Karpas-422 (cell line): ENCODE measurements around the gene BAX. TPM values are rescaled to one million over a fixed set of nuclear protein-coding genes. Genes with fewer than 3 reads are reported as not detected.
A peak's percentile ranks its signal among the peaks of the same experiment; 100 is the strongest.

Experiments
- DNase-seq: peaks from one replicate; pipeline ENCODE4 v3.0.0-alpha.2; 2015
- H2AFZ ChIP-seq: fragments of 200-600 bp; sonication (generic); 2 replicates; pipeline ENCODE4 v1.6.1; 2014; ENCODE audit warnings: antibody characterized with exemption, low read length, mixed read lengths
- H3K27ac ChIP-seq: fragments of 200-600 bp; sonication (generic); 2 replicates; pipeline ENCODE4 v1.5.1; 2014; ENCODE audit warnings: mild to moderate bottlenecking, low read length, moderate library complexity
- H3K27me3 ChIP-seq: fragments of 200-600 bp; sonication (generic); 2 replicates; pipeline ENCODE4 v1.6.1; 2014; ENCODE audit warnings: low read length, mixed read lengths
- H3K36me3 ChIP-seq: fragments of 200-600 bp; sonication (generic); 2 replicates; pipeline ENCODE4 v1.6.1; 2014; ENCODE audit warnings: low read length, mixed read lengths; ENCODE audit not compliant: insufficient read depth
- H3K4me1 ChIP-seq: fragments of 200-600 bp; sonication (generic); 2 replicates; pipeline ENCODE4 v1.6.1; 2014; ENCODE audit warnings: mild to moderate bottlenecking, low read length, mixed read lengths
- H3K4me2 ChIP-seq: fragments of 200-600 bp; sonication (generic); 2 replicates; pipeline ENCODE4 v1.6.1; 2014; ENCODE audit warnings: low read length, low read depth, mild to moderate bottlenecking; ENCODE audit not compliant: poor library complexity, severe bottlenecking
- H3K4me3 ChIP-seq: fragments of 200-600 bp; sonication (generic); 2 replicates; pipeline ENCODE4 v1.5.1; 2014; ENCODE audit warnings: mild to moderate bottlenecking, antibody characterized with exemption, low read length, mixed read lengths
- H3K79me2 ChIP-seq: fragments of 200-600 bp; sonication (generic); 2 replicates; pipeline ENCODE4 v1.6.1; 2014; ENCODE audit warnings: mild to moderate bottlenecking, low read length, mixed read lengths
- H3K9ac ChIP-seq: fragments of 200-600 bp; sonication (generic); 2 replicates; pipeline ENCODE4 v1.6.0; 2014; ENCODE audit warnings: low read length
- H3K9me2 ChIP-seq: fragments of 200-600 bp; sonication (generic), shearing (Covaris generic); replicated peaks from 2 replicates; pipeline ENCODE4 v1.6.0; 2014; ENCODE audit warnings: mild to moderate bottlenecking, low read length, moderate library complexity; ENCODE audit not compliant: insufficient read depth
- H3K9me3 ChIP-seq: fragments of 300-700, 200-600 bp; sonication (generic); 2 replicates; pipeline ENCODE4 v1.6.1; 2014; ENCODE audit warnings: low read length, mixed read lengths
- H4K20me1 ChIP-seq: fragments of 200-600 bp; sonication (generic); 2 replicates; pipeline ENCODE4 v1.6.1; 2014; ENCODE audit warnings: mild to moderate bottlenecking, antibody characterized with exemption, low read length, low read depth; ENCODE audit not compliant: insufficient read depth
- total RNA-seq: library from RNA; depleted of rRNA; stranded (reverse); fragments of >200 nt; shearing (Covaris generic); gene quantifications from 2 replicates; pipeline ENCODE4 v1.2.3, GENCODE V29; 2014; ENCODE audit warnings: low replicate concordance

The BAX gene
- total RNA-seq, 1 experiment from 2014 or later: 93.8 TPM

DNA sequence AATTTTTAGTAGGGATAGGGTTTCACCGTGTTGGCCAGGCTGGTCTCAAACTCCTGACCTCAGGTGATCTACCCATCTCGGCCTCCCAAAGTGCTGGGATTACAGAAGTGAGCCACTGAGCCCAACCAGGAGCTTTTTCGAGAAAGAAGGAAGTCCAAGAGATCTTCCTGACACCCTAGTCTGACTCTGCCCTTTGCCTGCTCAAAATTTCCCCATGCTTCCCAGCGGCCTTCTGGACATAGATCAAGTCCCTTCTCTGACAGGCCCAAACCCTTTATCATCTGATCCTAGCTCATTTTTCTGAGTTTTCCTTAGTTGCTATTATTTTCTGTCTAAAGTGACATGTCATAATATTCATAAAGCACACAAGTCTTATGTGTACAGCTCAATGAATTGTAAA is 1.5 kb upstream of the BAX start:
- H3K27ac ChIP-seq: no peak overlapping the region
- peak; percentile 36 for DNase-seq
- H4K20me1 ChIP-seq: no peaks in the 10 kb centered on the region; the same call in 1 of the 2 replicates

GRCh38 chr19:48953990-48954594 is 583 bp upstream of the BAX start:
- Histone ChIP-seq H4K20me1 (no peaks in the 10 kb centered on the region; the same call in 1 of the 2 replicates), H3K36me3 (peaks cover 10% of the 10 kb centered on the region; the same call in 1 of the 2 replicates), H2AFZ (peak overlapping the region; percentile 62), H3K4me3 (peak overlapping the region; percentile 90), H3K27me3 (no peaks in the 10 kb centered on the region), H3K9me2 (no peaks in the 10 kb centered on the region), H3K27ac (no peak overlapping the region), H3K4me2 (peak overlapping the region; percentile 93), H3K9me3 (no peaks in the 10 kb centered on the region), H3K4me1 (peaks cover 14% of the 10 kb centered on the region), H3K79me2 (peaks cover 20% of the 10 kb centered on the region), H3K9ac (peak overlapping the region; percentile 96)
- peak; percentile 42 for DNase-seq

More for the DNA sequence above, 1.5 kb upstream of the BAX start:
- Histone ChIP-seq H2AFZ (no peak overlapping the region), H3K9ac (no peak overlapping the region), H3K4me3 (no peak overlapping the region), H3K79me2 (peaks cover 20% of the 10 kb centered on the region), H3K9me3 (no peaks in the 10 kb centered on the region), H3K9me2 (no peaks in the 10 kb centered on the region), H3K36me3 (peaks cover 10% of the 10 kb centered on the region; the same call in 1 of the 2 replicates), H3K27me3 (no peaks in the 10 kb centered on the region), H3K4me1 (peaks cover 14% of the 10 kb centered on the region), H3K4me2 (no peak overlapping the region)

GRCh38 chr19:48955308-48955958 is 758 bp downstream of the BAX start:
- Histone ChIP-seq H3K36me3 (peaks cover 10% of the 10 kb centered on the region; the same call in 1 of the 2 replicates), H3K27ac (peak overlapping the region; percentile 62), H3K4me1 (peaks cover 14% of the 10 kb centered on the region), H3K9me2 (no peaks in the 10 kb centered on the region), H4K20me1 (no peaks in the 10 kb centered on the region; the same call in 1 of the 2 replicates), H3K27me3 (no peaks in the 10 kb centered on the region), H3K4me2 (peak overlapping the region; percentile 93), H3K9me3 (no peaks in the 10 kb centered on the region), H3K4me3 (peak overlapping the region; percentile 90), H2AFZ (no peak overlapping the region), H3K9ac (peak overlapping the region; percentile 96), H3K79me2 (peaks cover 20% of the 10 kb centered on the region)
- peak; percentile 38 for DNase-seq

DNA sequence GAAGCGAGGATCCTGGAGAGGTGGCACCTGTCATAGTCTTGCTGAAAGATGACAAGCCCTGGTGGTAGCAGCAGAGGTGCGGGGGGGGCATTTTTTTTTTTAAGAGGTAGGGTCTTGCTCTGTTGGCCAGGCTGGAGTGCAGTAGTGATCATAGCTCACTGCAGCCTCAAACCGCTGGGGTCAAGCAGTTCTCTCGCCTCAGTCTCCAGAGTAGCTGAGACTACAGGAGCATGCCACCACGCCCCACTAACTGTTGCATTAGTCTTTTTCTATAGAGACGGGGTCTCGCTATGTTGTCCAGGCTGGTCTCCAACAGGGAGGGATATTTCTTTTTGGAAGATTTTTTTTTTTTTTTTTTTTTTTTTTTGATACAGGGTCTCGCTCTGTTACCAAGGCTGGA is 3.3 kb downstream of the BAX start:
- H2AFZ ChIP-seq: no peak overlapping the region
- no peaks in the 10 kb centered on the region for H3K27me3 ChIP-seq
- peaks cover 20% of the 10 kb centered on the region for H3K79me2 ChIP-seq
- H3K27ac ChIP-seq: no peak overlapping the region
- no peak overlapping the region for H3K4me2 ChIP-seq
- no peak overlapping the region for H3K9ac ChIP-seq
- no peaks in the 10 kb centered on the region for H3K9me3 ChIP-seq
- no peaks in the 10 kb centered on the region; the same call in 1 of the 2 replicates for H4K20me1 ChIP-seq
- no peaks in the 10 kb centered on the region for H3K9me2 ChIP-seq
- no peak overlapping the region for H3K4me3 ChIP-seq
- H3K36me3 ChIP-seq: peaks cover 10% of the 10 kb centered on the region; the same call in 1 of the 2 replicates
- DNase-seq: no peak
- H3K4me1 ChIP-seq: peaks cover 29% of the 10 kb centered on the region

DNA sequence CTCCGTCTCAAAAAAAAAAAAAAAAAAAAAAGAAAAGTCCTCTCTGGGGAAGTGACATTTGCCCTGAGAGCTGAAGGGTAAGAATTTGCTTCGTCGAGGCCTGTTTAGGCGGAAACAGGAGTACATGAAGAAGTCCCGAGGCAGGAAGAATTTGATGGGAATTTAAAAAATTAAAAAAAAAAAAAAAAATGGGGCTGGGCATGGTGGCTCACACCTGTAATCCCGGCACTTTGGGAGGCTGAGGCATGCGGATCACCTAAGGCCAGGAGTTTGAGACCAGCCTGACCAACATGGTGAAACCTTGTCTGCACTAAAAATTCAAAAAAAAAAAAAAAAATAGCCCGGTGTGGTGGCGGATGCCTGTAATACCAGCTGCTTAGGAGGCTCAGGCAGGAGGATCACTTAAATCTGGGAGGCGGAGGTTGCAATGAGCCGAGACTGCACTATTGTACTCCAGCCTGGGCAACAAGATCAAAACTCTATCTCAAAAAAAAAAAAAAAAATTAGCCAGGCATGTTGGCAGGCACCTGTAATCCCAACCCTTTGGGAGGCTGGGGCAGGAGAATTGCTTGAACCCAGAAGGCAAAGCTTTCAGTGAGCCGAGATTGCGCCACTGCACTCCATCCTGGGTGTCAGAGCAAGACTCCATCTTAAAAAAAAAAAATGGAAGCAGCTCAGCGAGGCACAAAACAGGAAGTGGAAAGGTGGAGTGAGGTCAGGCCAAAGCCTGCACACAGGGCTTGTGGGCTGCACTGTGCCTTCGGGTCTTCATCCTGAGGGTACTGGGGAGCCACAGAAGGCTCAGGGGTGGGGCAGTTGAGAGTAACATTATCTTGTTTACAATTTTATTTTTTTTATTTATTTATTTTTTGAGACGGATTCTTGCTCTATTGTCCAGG is 4.9 kb downstream of the BAX start:
- H3K79me2 ChIP-seq: peaks cover 20% of the 10 kb centered on the region

DNA sequence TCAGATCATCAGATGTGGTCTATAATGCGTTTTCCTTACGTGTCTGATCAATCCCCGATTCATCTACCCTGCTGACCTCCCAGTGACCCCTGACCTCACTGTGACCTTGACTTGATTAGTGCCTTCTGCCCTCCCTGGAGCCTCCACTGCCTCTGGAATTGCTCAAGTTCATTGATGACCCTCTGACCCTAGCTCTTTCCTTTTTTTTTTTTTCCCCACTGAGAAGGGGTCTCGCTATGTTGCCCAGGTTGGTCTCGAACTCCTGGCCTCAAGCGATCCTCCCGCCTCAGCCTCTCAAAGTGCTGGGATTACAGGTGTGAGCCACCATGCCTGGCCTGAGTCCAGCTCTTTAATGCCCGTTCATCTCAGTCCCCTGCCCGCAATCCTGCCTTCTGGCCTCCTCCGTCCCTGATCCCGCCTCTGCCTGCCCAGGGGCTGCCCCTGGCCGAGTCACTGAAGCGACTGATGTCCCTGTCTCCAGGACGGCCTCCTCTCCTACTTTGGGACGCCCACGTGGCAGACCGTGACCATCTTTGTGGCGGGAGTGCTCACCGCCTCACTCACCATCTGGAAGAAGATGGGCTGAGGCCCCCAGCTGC is 6.5 kb downstream of the BAX start:
- Histone ChIP-seq H3K36me3 (peaks cover 12% of the 10 kb centered on the region), H3K9ac (no peak overlapping the region), H3K27ac (no peak overlapping the region), H3K9me2 (no peaks in the 10 kb centered on the region), H3K4me2 (no peak overlapping the region), H3K9me3 (no peaks in the 10 kb centered on the region), H3K27me3 (no peaks in the 10 kb centered on the region), H3K4me1 (peaks cover 37% of the 10 kb centered on the region), H3K4me3 (no peak overlapping the region), H2AFZ (no peak overlapping the region), H3K79me2 (peaks cover 15% of the 10 kb centered on the region), H4K20me1 (peaks cover 9% of the 10 kb centered on the region)
- no peak for DNase-seq

More for the DNA sequence above, 4.9 kb downstream of the BAX start:
- H3K9me3 ChIP-seq: no peaks in the 10 kb centered on the region
- H3K27ac ChIP-seq: no peak overlapping the region
- no peak overlapping the region for H3K4me3 ChIP-seq
- H3K4me2 ChIP-seq: no peak overlapping the region
- H3K9me2 ChIP-seq: no peaks in the 10 kb centered on the region
- H3K4me1 ChIP-seq: peaks cover 41% of the 10 kb centered on the region
- no peak overlapping the region for H2AFZ ChIP-seq
- DNase-seq: peak; percentile 66
- H3K36me3 ChIP-seq: peaks cover 10% of the 10 kb centered on the region; the same call in 1 of the 2 replicates
- H3K9ac ChIP-seq: no peak overlapping the region
- no peaks in the 10 kb centered on the region; the same call in 1 of the 2 replicates for H4K20me1 ChIP-seq
- H3K27me3 ChIP-seq: no peaks in the 10 kb centered on the region

DNA sequence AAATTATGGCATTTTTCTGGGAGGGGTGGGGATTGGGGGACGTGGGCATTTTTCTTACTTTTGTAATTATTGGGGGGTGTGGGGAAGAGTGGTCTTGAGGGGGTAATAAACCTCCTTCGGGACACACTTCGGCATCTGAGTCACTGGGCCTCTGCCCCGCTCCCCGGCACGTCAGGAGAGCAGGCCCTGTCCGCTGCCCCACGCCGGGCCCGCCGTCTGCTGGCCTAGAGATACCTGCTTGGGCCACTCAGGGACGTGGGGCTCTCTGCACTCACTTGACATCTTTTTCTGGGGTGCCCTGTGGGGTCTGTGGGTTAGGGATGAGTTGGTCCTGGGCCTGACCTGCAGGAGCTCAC is 7.0 kb downstream of the BAX start:
- Histone ChIP-seq H3K36me3 (peaks cover 15% of the 10 kb centered on the region), H3K9ac (peak overlapping the region; percentile 74), H3K27me3 (no peaks in the 10 kb centered on the region), H3K4me2 (peak overlapping the region; percentile 79), H3K79me2 (peaks cover 15% of the 10 kb centered on the region), H2AFZ (no peak overlapping the region), H3K4me3 (no peak overlapping the region), H3K9me3 (no peaks in the 10 kb centered on the region), H3K9me2 (no peaks in the 10 kb centered on the region), H3K27ac (peak overlapping the region; percentile 91), H4K20me1 (peaks cover 12% of the 10 kb centered on the region), H3K4me1 (peaks cover 41% of the 10 kb centered on the region)
- DNase-seq: no peak
